GM12865 (cell line): ENCODE data around the gene C1orf216.

Source experiments
- DNase-seq: peaks from one replicate; pipeline ENCODE4 v3.0.0; 2010; ENCODE audit warnings: low read depth
- H3K4me3 ChIP-seq: 2 replicates; pipeline ENCODE4 v1.5.1; 2011; ENCODE audit warnings: mild to moderate bottlenecking, low read depth, low read length, control low read depth
- CTCF ChIP-seq: IDR thresholded peaks from 2 replicates; pipeline ENCODE4 v1.5.1; 2011; ENCODE audit warnings: low read length, control low read depth, low read depth, inconsistent platforms; ENCODE audit not compliant: insufficient read depth; ENCODE audit errors: missing control alignments

C1orf216 gene

DNA sequence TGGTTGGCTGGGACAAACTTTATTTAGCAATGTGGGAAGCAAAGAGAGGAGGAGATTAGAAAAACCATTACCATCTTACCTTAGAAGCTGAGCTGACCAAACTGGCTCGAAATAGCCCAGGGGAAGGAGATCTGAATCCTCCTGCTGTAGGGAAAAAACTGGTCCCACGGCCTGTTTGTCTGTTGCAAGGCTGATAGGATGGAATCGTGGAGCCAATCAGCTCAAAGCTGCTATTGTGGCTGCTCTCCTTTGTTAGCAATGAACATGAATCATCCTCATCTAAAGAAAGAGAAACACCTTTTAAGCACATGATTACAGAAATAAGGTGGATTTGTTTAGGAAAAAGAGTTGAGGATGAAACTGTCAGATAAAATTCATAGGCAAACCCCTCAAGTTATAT, 29.6 kb upstream of the C1orf216 start:
- DNase-seq, result no peak
- no peak overlapping the region for H3K4me3 ChIP-seq
- no peak for TF ChIP-seq CTCF

GRCh38 chr1:35745124-35745730, 26.5 kb upstream of the C1orf216 start:
- TF ChIP-seq CTCF, result no peak
- H3K4me3 ChIP-seq, result no peak overlapping the region
- DNase-seq, result no peak

DNA sequence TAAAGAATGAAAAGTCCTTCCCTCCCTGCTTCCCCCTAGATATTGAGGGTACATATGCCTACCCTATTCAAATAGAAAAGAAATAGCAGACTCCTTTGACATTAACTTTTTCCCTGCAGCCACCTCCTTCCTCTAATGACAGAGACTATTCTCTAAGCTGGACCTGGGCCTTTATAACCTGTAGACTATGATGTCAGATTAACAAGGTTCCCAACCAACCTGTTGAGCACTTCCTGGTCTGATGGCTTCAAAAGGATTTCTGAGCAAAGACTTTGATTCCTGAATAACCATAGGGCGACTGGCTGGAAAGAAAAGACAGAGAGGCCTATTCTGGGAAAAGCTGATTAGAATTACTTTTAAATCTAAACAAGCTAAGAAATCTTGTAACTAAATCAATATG, 18.4 kb upstream of the C1orf216 start:
- TF ChIP-seq CTCF, result no peak
- H3K4me3 ChIP-seq, result no peak overlapping the region

GRCh38 chr1:35727434-35728040, 8.9 kb upstream of the C1orf216 start:
- TF ChIP-seq CTCF, result no peak
- H3K4me3 ChIP-seq, result no peak overlapping the region
- no peak for DNase-seq

More for the DNA sequence above, 18.4 kb upstream of the C1orf216 start:
- DNase-seq, result no peak

- TF ChIP-seq CTCF, result peak; percentile 76
- DNase-seq, result peak; percentile 56
- H3K4me3 ChIP-seq, result no peak overlapping the region
Observed at GRCh38 chr1:35726450-35727433, 8.1 kb upstream of the C1orf216 start.

GRCh38 chr1:35725596-35725995, 6.9 kb upstream of the C1orf216 start:
- no peak overlapping the region for H3K4me3 ChIP-seq
- TF ChIP-seq CTCF, result no peak
- no peak for DNase-seq
